Measurements from ENCODE around the gene G3BP1. TPM values are rescaled to one million over a fixed set of nuclear protein-coding genes. Genes with fewer than 3 reads are reported as not detected.

G3BP1 gene
- total RNA-seq, 4 donors from 2014 or later, result 72.1 to 240 (median 168) TPM

- Histone ChIP-seq H3K36me3 (no peaks in the 10 kb centered on the region), H3K4me1 (peaks cover 7 to 11% of the 10 kb centered on the region in 2 donors), H3K9me3 (no peaks in the 10 kb centered on the region), H3K27me3 (no peaks in the 10 kb centered on the region), H3K4me3 (peak overlapping the region; percentile 48 to 85), H3K27ac (peak overlapping the region; percentile 91 to 92)
- TF ChIP-seq POLR2A (IDR thresholded peaks at IDR 0.05), result no peak
- TF ChIP-seq, protein P1, sequence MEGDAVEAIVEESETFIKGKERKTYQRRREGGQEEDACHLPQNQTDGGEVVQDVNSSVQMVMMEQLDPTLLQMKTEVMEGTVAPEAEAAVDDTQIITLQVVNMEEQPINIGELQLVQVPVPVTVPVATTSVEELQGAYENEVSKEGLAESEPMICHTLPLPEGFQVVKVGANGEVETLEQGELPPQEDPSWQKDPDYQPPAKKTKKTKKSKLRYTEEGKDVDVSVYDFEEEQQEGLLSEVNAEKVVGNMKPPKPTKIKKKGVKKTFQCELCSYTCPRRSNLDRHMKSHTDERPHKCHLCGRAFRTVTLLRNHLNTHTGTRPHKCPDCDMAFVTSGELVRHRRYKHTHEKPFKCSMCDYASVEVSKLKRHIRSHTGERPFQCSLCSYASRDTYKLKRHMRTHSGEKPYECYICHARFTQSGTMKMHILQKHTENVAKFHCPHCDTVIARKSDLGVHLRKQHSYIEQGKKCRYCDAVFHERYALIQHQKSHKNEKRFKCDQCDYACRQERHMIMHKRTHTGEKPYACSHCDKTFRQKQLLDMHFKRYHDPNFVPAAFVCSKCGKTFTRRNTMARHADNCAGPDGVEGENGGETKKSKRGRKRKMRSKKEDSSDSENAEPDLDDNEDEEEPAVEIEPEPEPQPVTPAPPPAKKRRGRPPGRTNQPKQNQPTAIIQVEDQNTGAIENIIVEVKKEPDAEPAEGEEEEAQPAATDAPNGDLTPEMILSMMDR (IDR thresholded peaks at IDR 0.05), result no peak
- intact Hi-C loops (cut with DNase I; ENCODE audit: low total_unique reads), result no loop called here
- DNase-seq, result peak; percentile 35 to 36
Measured at GRCh38 chr5:151772029-151772845, 483 bp downstream of the G3BP1 start.

DNA sequence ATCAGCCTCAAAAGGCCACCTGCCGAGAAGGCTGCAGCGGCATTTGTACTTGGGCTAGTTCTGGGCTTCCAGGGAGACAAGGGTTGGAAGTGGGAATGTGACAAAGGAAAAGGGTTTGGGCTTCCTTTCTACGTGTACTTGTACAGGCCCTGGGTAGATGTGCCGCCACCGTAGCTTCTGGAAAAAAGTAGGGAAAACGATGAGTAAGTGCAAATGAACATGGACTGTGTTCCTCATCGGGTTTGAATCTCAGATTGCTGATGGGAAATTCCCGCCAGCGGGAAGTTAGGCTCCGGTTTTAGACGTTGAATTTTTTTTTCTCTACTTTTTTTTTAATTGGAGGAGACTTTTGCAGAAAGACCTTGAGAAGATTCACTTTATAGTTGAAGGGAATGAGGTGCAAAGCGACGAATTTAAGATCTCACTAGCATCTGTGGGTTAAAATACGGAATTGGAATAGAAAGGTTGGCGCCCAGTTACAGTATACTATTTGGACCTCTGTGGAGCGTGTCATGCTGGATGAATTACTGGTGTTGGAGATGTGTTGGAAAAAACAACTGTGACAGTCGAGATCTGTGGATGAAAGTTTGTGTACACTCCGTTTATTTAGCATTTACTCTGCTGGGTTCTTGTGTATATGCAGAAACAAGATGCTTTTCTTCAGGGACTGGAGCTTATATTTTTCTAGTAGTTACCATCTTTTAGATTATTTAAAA is 1.2 kb downstream of the G3BP1 start:
- TF ChIP-seq POLR2A (IDR thresholded peaks at IDR 0.05), result no peak
- TF ChIP-seq, protein P1 (IDR thresholded peaks at IDR 0.05), result no peak
- no peak for DNase-seq
- Histone ChIP-seq H3K9me3 (no peaks in the 10 kb centered on the region), H3K36me3 (no peaks in the 10 kb centered on the region), H3K27ac (peak overlapping the region; percentile 91 to 92), H3K4me1 (peaks cover 7 to 11% of the 10 kb centered on the region in 2 donors), H3K4me3 (peak overlapping the region; percentile 48 to 85), H3K27me3 (no peaks in the 10 kb centered on the region)
- intact Hi-C loops (cut with DNase I; ENCODE audit: low total_unique reads), result no loop called here

- Histone ChIP-seq H3K36me3 (no peaks in the 10 kb centered on the region), H3K4me3 (peak overlapping the region; percentile 48 to 85), H3K27ac (peak overlapping the region; percentile 5 to 92), H3K9me3 (no peaks in the 10 kb centered on the region), H3K4me1 (peaks cover 7 to 11% of the 10 kb centered on the region in 2 donors), H3K27me3 (no peaks in the 10 kb centered on the region)
- intact Hi-C loops (cut with DNase I; ENCODE audit: low total_unique reads), result no loop called here
- TF ChIP-seq, protein P1 (IDR thresholded peaks at IDR 0.05), result no peak
- TF ChIP-seq POLR2A (IDR thresholded peaks at IDR 0.05), result no peak
- no peak for DNase-seq
Measured at GRCh38 chr5:151773951-151774350, 2.2 kb downstream of the G3BP1 start.

- no peak for DNase-seq
- TF ChIP-seq, protein P1 (IDR thresholded peaks at IDR 0.05), result no peak
- TF ChIP-seq POLR2A (IDR thresholded peaks at IDR 0.05), result no peak
- Histone ChIP-seq H3K4me3 (no peak overlapping the region), H3K36me3 (no peaks in the 10 kb centered on the region), H3K27me3 (no peaks in the 10 kb centered on the region), H3K9me3 (no peaks in the 10 kb centered on the region), H3K4me1 (peaks cover 8 to 11% of the 10 kb centered on the region in 2 donors), H3K27ac (peak overlapping the region in 1 of 2 donors; percentile 92)
- intact Hi-C loops (cut with DNase I; ENCODE audit: low total_unique reads), result no loop called here
Measured at GRCh38 chr5:151775025-151775606, 3.4 kb downstream of the G3BP1 start.

Data from uterus (tissue), 4 donors.